ENCODE data around the gene TBC1D1. TPM values are rescaled to one million over a fixed set of nuclear protein-coding genes. Genes with fewer than 3 reads are reported as not detected.

Gene TBC1D1
- total RNA-seq, 1 experiment from 2014 or later, result 28.5 TPM

DNA sequence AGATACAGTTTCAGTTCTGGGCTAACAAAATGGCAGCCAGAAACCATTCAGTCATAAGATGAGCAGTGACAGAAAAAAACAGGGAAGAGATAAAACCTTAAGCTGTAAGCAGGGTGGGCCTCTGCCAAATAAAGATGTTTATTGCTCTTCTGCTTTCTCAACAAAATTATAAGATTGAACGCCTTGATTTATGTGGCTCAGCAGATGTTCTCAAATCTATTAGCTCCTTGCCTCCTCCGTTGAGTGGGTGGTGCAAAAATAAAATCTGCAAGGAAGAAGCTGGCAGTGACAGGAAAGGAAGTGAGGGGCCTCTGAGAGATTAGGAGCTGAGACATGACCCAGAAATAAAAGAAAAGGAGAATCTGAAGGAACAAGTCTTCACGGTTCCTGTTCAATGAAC lies 275.9 kb downstream of the TBC1D1 start:
- Mint-ChIP-seq H3K4me1 (ENCODE audit: low read depth, unreplicated experiment) (peaks cover 6% of the 10 kb centered on the region), H3K27me3 (ENCODE audit: insufficient read depth, unreplicated experiment) (no peaks in the 10 kb centered on the region), H3K36me3 (ENCODE audit: insufficient read depth, unreplicated experiment) (no peaks in the 10 kb centered on the region), H3K9me3 (ENCODE audit: unreplicated experiment) (peaks cover 9% of the 10 kb centered on the region), H3K4me3 (ENCODE audit: unreplicated experiment) (no peak overlapping the region), H3K27ac (ENCODE audit: unreplicated experiment) (no peak overlapping the region)
- Histone ChIP-seq H3K27me3 (replicated peaks; ENCODE audit: control insufficient read depth, insufficient read depth, low read length) (no peaks in the 10 kb centered on the region), H3K36me3 (ENCODE audit: control insufficient read depth, insufficient read depth, low read length) (no peaks in the 10 kb centered on the region), H3K4me1 (no peaks in the 10 kb centered on the region), H3K9me3 (no peaks in the 10 kb centered on the region), H3K4me3 (ENCODE audit: low read depth, low read length) (no peak overlapping the region)
- TF ChIP-seq, protein P1, sequence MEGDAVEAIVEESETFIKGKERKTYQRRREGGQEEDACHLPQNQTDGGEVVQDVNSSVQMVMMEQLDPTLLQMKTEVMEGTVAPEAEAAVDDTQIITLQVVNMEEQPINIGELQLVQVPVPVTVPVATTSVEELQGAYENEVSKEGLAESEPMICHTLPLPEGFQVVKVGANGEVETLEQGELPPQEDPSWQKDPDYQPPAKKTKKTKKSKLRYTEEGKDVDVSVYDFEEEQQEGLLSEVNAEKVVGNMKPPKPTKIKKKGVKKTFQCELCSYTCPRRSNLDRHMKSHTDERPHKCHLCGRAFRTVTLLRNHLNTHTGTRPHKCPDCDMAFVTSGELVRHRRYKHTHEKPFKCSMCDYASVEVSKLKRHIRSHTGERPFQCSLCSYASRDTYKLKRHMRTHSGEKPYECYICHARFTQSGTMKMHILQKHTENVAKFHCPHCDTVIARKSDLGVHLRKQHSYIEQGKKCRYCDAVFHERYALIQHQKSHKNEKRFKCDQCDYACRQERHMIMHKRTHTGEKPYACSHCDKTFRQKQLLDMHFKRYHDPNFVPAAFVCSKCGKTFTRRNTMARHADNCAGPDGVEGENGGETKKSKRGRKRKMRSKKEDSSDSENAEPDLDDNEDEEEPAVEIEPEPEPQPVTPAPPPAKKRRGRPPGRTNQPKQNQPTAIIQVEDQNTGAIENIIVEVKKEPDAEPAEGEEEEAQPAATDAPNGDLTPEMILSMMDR (IDR thresholded peaks at IDR 0.05; ENCODE audit: insufficient read depth in 1 of 2, low read depth in 1 of 2, low read length in 1 of 2, severe bottlenecking in 1 of 2, unreplicated experiment in 1 of 2), result no peak
- DNase-seq, result no peak
- CTCF ChIA-PET, result no interaction called here
- no TSS peak for BruUV-seq (replicated peaks)
- POLR2A ChIA-PET, result no interaction called here
- intact Hi-C loops (cut with micrococcal nuclease; ENCODE audit: unreplicated experiment), result loop anchor here (1.0 kb wide), 1 partner anchor 104 kb away; no protein-coding TSS in a partner anchor

DNA sequence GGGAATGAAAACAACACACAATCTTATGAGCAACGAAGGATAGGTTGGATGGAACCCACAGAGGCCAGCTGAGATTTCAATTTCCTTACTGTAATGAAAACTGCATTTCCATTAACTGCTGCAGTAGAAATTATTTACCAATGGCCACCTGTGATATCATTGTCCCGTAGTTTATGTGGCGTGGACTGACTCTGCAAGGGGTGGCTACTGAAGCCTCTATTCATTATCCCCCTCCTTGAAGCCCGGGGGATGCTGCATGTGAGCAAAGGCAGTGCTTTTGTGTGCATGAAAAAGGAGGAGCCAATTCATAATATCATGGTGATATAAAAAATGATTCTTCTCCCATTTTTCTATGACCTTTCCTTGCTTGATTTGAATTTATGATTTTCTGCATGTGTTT lies 277.1 kb downstream of the TBC1D1 start:
- Histone ChIP-seq H3K36me3 (ENCODE audit: control insufficient read depth, insufficient read depth, low read length) (no peaks in the 10 kb centered on the region), H3K9me3 (no peaks in the 10 kb centered on the region), H3K4me3 (ENCODE audit: low read depth, low read length) (no peak overlapping the region), H3K4me1 (no peaks in the 10 kb centered on the region), H3K27me3 (replicated peaks; ENCODE audit: control insufficient read depth, insufficient read depth, low read length) (no peaks in the 10 kb centered on the region)
- CTCF ChIA-PET, result no interaction called here
- no peak for DNase-seq
- BruUV-seq (replicated peaks), result no TSS peak
- intact Hi-C loops (cut with micrococcal nuclease; ENCODE audit: unreplicated experiment), result no loop called here
- Mint-ChIP-seq H3K4me3 (ENCODE audit: unreplicated experiment) (no peak overlapping the region), H3K36me3 (ENCODE audit: insufficient read depth, unreplicated experiment) (no peaks in the 10 kb centered on the region), H3K27me3 (ENCODE audit: insufficient read depth, unreplicated experiment) (no peaks in the 10 kb centered on the region), H3K9me3 (ENCODE audit: unreplicated experiment) (peaks cover 9% of the 10 kb centered on the region), H3K4me1 (ENCODE audit: low read depth, unreplicated experiment) (peaks cover 6% of the 10 kb centered on the region), H3K27ac (ENCODE audit: unreplicated experiment) (no peak overlapping the region)
- POLR2A ChIA-PET, result no interaction called here
- TF ChIP-seq, protein P1 (IDR thresholded peaks at IDR 0.05; ENCODE audit: insufficient read depth in 1 of 2, low read depth in 1 of 2, low read length in 1 of 2, severe bottlenecking in 1 of 2, unreplicated experiment in 1 of 2), result no peak

DNA sequence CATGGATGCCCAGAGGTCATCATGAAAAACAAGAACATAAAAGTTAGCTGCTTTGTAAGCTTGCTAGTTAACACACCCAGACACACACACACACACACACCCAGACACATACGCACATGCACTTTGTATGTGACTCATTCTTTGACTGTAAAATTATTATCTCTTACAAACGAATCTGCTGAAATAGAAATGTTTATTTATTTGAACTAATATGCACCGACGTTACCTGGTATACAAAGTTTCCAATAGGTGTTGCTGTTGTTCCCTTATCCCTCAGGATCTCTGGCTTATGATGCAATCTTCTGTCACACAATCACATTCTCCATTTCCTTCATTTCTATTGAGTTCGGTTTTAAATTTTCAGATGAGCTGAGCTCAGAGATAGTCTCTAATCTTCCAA lies 278.6 kb downstream of the TBC1D1 start:
- TF ChIP-seq, protein P1 (IDR thresholded peaks at IDR 0.05; ENCODE audit: insufficient read depth in 1 of 2, low read depth in 1 of 2, low read length in 1 of 2, severe bottlenecking in 1 of 2, unreplicated experiment in 1 of 2), result no peak
- Mint-ChIP-seq H3K36me3 (ENCODE audit: insufficient read depth, unreplicated experiment) (no peaks in the 10 kb centered on the region), H3K9me3 (ENCODE audit: unreplicated experiment) (peaks cover 9% of the 10 kb centered on the region), H3K27ac (ENCODE audit: unreplicated experiment) (no peak overlapping the region), H3K27me3 (ENCODE audit: insufficient read depth, unreplicated experiment) (no peaks in the 10 kb centered on the region), H3K4me1 (ENCODE audit: low read depth, unreplicated experiment) (peaks cover 6% of the 10 kb centered on the region), H3K4me3 (ENCODE audit: unreplicated experiment) (no peak overlapping the region)
- no TSS peak for BruUV-seq (replicated peaks)
- no peaks in the 10 kb centered on the region for H3K9me3 ChIP-seq
- H3K27me3 ChIP-seq (replicated peaks; ENCODE audit: control insufficient read depth, insufficient read depth, low read length), result no peaks in the 10 kb centered on the region
- H3K4me1 ChIP-seq, result no peaks in the 10 kb centered on the region
- DNase-seq, result no peak
- H3K4me3 ChIP-seq (ENCODE audit: low read depth, low read length), result no peak overlapping the region
- CTCF ChIA-PET, result interaction anchor here (1.3 kb wide), 2 partner anchors 10 to 101 kb away, joined by 5 to 6 read pairs; no protein-coding TSS in a partner anchor
- POLR2A ChIA-PET, result no interaction called here
- no peaks in the 10 kb centered on the region for H3K36me3 ChIP-seq (ENCODE audit: control insufficient read depth, insufficient read depth, low read length)
- intact Hi-C loops (cut with micrococcal nuclease; ENCODE audit: unreplicated experiment), result no loop called here

Data from Caco-2 (cell line).